Measurements from ENCODE around the gene ADAMTS6.

Gene ADAMTS6

GRCh38 chr5:65366655-65367054 is 115.1 kb downstream of the ADAMTS6 start:
- ATAC-seq (ENCODE audit: low read depth) = no peak
- no peaks in the 10 kb centered on the region for H3K4me1 Mint-ChIP-seq
- H3K27me3 Mint-ChIP-seq = no peaks in the 10 kb centered on the region
- no peaks in the 10 kb centered on the region for H3K36me3 Mint-ChIP-seq
- H3K9me3 Mint-ChIP-seq = no peaks in the 10 kb centered on the region
- no peak overlapping the region for H3K4me3 Mint-ChIP-seq
- no peak overlapping the region for H3K27ac Mint-ChIP-seq
- DNase-seq (ENCODE audit: low spot score in 2 of 2) = no peak

DNA sequence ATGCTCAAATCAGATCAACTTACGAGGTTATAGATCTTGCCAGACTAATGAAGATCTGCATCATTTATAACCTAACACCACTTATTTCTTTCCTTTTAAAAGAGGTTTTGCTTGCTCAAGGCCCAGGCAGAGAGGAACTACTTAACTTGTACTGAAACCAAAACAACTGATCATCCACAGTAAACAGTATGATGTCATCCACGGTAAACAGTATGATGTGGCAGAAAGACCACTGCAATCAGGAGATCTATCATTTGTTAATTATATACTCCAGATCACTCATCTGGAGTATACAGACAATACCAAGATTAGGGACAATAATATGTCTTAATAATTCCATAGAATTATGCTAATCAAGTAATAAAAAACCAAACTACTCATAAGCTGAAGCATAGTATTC is 116.8 kb downstream of the ADAMTS6 start:
- no peaks in the 10 kb centered on the region for H3K4me1 Mint-ChIP-seq
- H3K36me3 Mint-ChIP-seq = no peaks in the 10 kb centered on the region
- H3K27me3 Mint-ChIP-seq = no peaks in the 10 kb centered on the region
- DNase-seq (ENCODE audit: low spot score in 2 of 2) (no peak), ATAC-seq (ENCODE audit: low read depth) (no peak)
- H3K4me3 Mint-ChIP-seq = no peak overlapping the region
- no peaks in the 10 kb centered on the region for H3K9me3 Mint-ChIP-seq
- no peak overlapping the region for H3K27ac Mint-ChIP-seq

GRCh38 chr5:65363499-65363898 is 118.2 kb downstream of the ADAMTS6 start:
- H3K4me3 Mint-ChIP-seq = no peak overlapping the region

GRCh38 chr5:65359981-65360380 is 121.7 kb downstream of the ADAMTS6 start:
- ATAC-seq (ENCODE audit: low read depth) (no peak), DNase-seq (ENCODE audit: low spot score in 2 of 2) (no peak)
- Mint-ChIP-seq H3K4me3 (no peak overlapping the region), H3K36me3 (no peaks in the 10 kb centered on the region), H3K4me1 (no peaks in the 10 kb centered on the region), H3K27me3 (no peaks in the 10 kb centered on the region), H3K27ac (no peak overlapping the region), H3K9me3 (no peaks in the 10 kb centered on the region)

More at GRCh38 chr5:65363499-65363898, 118.2 kb downstream of the ADAMTS6 start:
- DNase-seq (ENCODE audit: low spot score in 2 of 2) = no peak
- Mint-ChIP-seq H3K36me3 (no peaks in the 10 kb centered on the region), H3K9me3 (no peaks in the 10 kb centered on the region), H3K27me3 (no peaks in the 10 kb centered on the region), H3K4me1 (no peaks in the 10 kb centered on the region), H3K27ac (no peak overlapping the region)
- no peak for ATAC-seq (ENCODE audit: low read depth)

DNA sequence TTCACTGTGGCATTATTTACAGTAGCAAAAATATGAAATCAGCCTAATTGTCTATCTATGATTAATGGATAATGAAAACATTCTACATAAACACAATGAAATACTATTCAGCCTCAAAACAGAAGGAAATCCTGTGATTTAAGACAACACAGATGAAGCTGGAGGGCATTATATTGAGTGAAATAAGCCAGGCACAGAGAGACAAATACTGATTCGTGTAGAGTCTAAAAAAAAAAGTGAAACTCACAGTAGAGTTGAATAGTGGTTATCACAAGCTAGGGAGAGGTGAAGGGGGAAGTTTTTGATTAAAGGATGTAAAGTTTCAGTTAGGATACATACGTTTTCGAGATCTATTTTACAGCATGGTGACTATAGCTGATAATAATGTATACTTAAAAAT is 122.2 kb downstream of the ADAMTS6 start:
- no peaks in the 10 kb centered on the region for H3K9me3 Mint-ChIP-seq
- H3K36me3 Mint-ChIP-seq = no peaks in the 10 kb centered on the region
- ATAC-seq (ENCODE audit: low read depth) = no peak
- no peaks in the 10 kb centered on the region for H3K4me1 Mint-ChIP-seq
- no peaks in the 10 kb centered on the region for H3K27me3 Mint-ChIP-seq
- H3K27ac Mint-ChIP-seq = no peak overlapping the region
- no peak for DNase-seq (ENCODE audit: low spot score in 2 of 2)
- no peak overlapping the region for H3K4me3 Mint-ChIP-seq

GRCh38 chr5:65356274-65356673 is 125.4 kb downstream of the ADAMTS6 start:
- Mint-ChIP-seq H3K4me3 (no peak overlapping the region), H3K27ac (no peak overlapping the region), H3K36me3 (no peaks in the 10 kb centered on the region), H3K9me3 (no peaks in the 10 kb centered on the region), H3K27me3 (no peaks in the 10 kb centered on the region), H3K4me1 (no peaks in the 10 kb centered on the region)
- DNase-seq (ENCODE audit: low spot score in 2 of 2) (no peak), ATAC-seq (ENCODE audit: low read depth) (no peak)

GRCh38 chr5:65355301-65355700 is 126.4 kb downstream of the ADAMTS6 start:
- Mint-ChIP-seq H3K4me3 (no peak overlapping the region), H3K36me3 (no peaks in the 10 kb centered on the region), H3K27ac (no peak overlapping the region), H3K27me3 (no peaks in the 10 kb centered on the region), H3K4me1 (no peaks in the 10 kb centered on the region), H3K9me3 (no peaks in the 10 kb centered on the region)
- no peak for ATAC-seq (ENCODE audit: low read depth)
- DNase-seq (ENCODE audit: low spot score in 2 of 2) = no peak

DNA sequence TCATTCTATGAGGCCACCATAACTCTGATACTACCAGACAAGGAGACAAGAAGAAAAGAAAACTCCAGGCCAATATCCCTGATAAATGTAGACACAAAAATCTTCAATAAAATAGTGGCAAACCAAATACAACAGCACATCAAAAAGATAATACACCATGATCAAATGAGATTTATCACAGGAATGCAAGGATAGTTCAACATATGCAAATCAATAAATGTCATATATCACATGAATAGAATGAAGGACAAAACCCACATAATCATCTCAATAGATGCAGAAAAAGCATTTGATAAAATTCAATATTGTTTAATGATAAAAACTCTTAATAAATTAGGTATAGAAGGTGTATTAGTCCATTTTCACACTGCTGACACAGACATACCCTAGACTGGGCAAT is 139.9 kb downstream of the ADAMTS6 start:
- DNase-seq (ENCODE audit: low spot score in 2 of 2) (no peak), ATAC-seq (ENCODE audit: low read depth) (no peak)
- Mint-ChIP-seq H3K4me3 (no peak overlapping the region), H3K36me3 (peaks cover 13% of the 10 kb centered on the region), H3K27ac (no peak overlapping the region), H3K9me3 (peaks cover 19% of the 10 kb centered on the region), H3K27me3 (no peaks in the 10 kb centered on the region), H3K4me1 (no peaks in the 10 kb centered on the region)

DNA sequence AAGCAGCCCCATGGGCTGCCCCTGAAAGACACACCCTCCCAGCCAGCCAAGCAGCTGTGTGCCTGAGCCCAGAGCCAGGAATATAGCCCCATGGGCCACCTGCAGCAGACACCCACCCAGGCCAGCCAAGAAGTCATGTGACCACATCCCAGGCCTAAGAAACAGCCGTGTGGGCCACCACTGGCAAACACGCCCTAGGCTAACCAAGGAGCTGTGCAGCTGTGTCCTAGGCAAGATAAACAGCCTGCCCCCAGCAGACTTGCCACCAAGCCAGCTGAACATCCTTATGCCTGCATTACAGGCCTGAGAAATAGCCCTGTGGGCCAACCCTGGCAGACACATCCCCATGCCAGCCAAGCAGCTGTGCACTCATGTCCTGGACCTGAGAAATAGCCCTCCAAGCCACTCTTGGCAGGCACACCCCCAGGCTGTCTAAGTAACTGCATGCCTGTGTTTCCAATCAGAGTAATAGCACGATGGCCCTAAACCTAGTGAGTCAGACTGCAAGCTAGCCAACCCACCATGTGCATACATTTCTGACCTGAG is 143.0 kb downstream of the ADAMTS6 start:
- no peaks in the 10 kb centered on the region for H3K4me1 Mint-ChIP-seq
- DNase-seq (ENCODE audit: low spot score in 2 of 2) (no peak), ATAC-seq (ENCODE audit: low read depth) (no peak)
- H3K4me3 Mint-ChIP-seq = no peak overlapping the region
- peaks cover 11% of the 10 kb centered on the region for H3K36me3 Mint-ChIP-seq
- H3K9me3 Mint-ChIP-seq = peaks cover 17% of the 10 kb centered on the region
- no peak overlapping the region for H3K27ac Mint-ChIP-seq
- no peaks in the 10 kb centered on the region for H3K27me3 Mint-ChIP-seq

GRCh38 chr5:65334077-65334476 is 147.6 kb downstream of the ADAMTS6 start:
- no peak for DNase-seq (ENCODE audit: low spot score in 2 of 2)
- Mint-ChIP-seq H3K27ac (no peak overlapping the region), H3K4me1 (no peaks in the 10 kb centered on the region), H3K27me3 (no peaks in the 10 kb centered on the region), H3K4me3 (no peak overlapping the region), H3K9me3 (no peaks in the 10 kb centered on the region), H3K36me3 (no peaks in the 10 kb centered on the region)
- no peak for ATAC-seq (ENCODE audit: low read depth)

GRCh38 chr5:65332591-65332990 is 149.1 kb downstream of the ADAMTS6 start:
- Mint-ChIP-seq H3K4me1 (no peaks in the 10 kb centered on the region), H3K36me3 (peaks cover 2% of the 10 kb centered on the region), H3K9me3 (no peaks in the 10 kb centered on the region), H3K27me3 (no peaks in the 10 kb centered on the region), H3K27ac (no peak overlapping the region), H3K4me3 (no peak overlapping the region)
- DNase-seq (ENCODE audit: low spot score in 2 of 2) (no peak), ATAC-seq (ENCODE audit: low read depth) (no peak)

GRCh38 chr5:65329266-65329665 is 152.5 kb downstream of the ADAMTS6 start:
- DNase-seq (ENCODE audit: low spot score in 2 of 2) (no peak), ATAC-seq (ENCODE audit: low read depth) (no peak)
- H3K36me3 Mint-ChIP-seq = peaks cover 2% of the 10 kb centered on the region
- H3K9me3 Mint-ChIP-seq = no peaks in the 10 kb centered on the region
- H3K4me1 Mint-ChIP-seq = no peaks in the 10 kb centered on the region
- H3K27ac Mint-ChIP-seq = no peak overlapping the region
- no peaks in the 10 kb centered on the region for H3K27me3 Mint-ChIP-seq
- H3K4me3 Mint-ChIP-seq = no peak overlapping the region

DNA sequence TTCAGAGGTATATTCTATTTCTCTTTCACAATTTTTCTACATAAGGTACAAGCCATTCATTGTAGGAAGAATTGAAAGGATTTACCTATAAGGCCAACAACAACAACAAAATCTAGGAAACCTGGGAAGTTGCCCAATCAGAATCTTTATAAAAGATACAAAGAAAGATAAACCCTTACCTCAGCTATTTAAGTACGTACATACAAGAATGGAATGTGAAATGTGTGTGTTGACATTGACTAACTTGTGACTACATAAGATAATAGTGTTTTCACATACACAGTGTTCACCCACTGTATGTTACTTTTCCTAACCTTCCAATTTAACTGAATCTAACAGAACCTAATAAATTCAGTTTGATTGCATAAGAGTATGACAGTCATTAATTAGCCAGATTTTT is 154.1 kb downstream of the ADAMTS6 start:
- DNase-seq (ENCODE audit: low spot score in 2 of 2) (no peak), ATAC-seq (ENCODE audit: low read depth) (no peak)
- no peaks in the 10 kb centered on the region for H3K4me1 Mint-ChIP-seq
- no peak overlapping the region for H3K4me3 Mint-ChIP-seq
- H3K9me3 Mint-ChIP-seq = no peaks in the 10 kb centered on the region
- no peak overlapping the region for H3K27ac Mint-ChIP-seq
- H3K36me3 Mint-ChIP-seq = peaks cover 2% of the 10 kb centered on the region
- H3K27me3 Mint-ChIP-seq = no peaks in the 10 kb centered on the region

DNA sequence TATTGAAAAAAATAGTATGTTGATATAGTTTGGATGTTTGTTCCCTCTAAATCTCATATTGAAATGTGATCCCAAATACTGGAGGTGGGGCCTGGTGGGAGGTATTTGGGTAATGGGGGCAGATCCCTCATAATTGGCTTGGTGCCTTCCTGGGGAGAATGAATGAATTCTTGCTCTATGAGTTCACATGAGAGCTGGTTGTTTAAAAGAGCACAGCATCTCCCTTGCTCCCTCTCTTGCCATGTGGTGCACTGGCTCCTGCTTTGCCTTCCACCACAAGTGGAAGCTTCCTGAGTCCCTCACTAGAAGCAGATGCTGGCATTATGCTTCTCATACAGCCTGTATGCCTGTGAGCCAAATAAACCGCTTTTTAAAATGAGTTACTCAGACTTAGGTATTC is 154.8 kb downstream of the ADAMTS6 start:
- ATAC-seq (ENCODE audit: low read depth) (no peak), DNase-seq (ENCODE audit: low spot score in 2 of 2) (no peak)
- H3K27ac Mint-ChIP-seq = no peak overlapping the region
- no peaks in the 10 kb centered on the region for H3K4me1 Mint-ChIP-seq
- H3K27me3 Mint-ChIP-seq = no peaks in the 10 kb centered on the region
- H3K36me3 Mint-ChIP-seq = peaks cover 2% of the 10 kb centered on the region
- no peaks in the 10 kb centered on the region for H3K9me3 Mint-ChIP-seq
- H3K4me3 Mint-ChIP-seq = no peak overlapping the region

GRCh38 chr5:65324226-65324625 is 157.5 kb downstream of the ADAMTS6 start:
- H3K4me3 Mint-ChIP-seq = no peak overlapping the region
- H3K27me3 Mint-ChIP-seq = no peaks in the 10 kb centered on the region
- ATAC-seq (ENCODE audit: low read depth) (no peak), DNase-seq (ENCODE audit: low spot score in 2 of 2) (no peak)
- H3K36me3 Mint-ChIP-seq = peaks cover 2% of the 10 kb centered on the region
- no peaks in the 10 kb centered on the region for H3K4me1 Mint-ChIP-seq
- H3K27ac Mint-ChIP-seq = no peak overlapping the region
- H3K9me3 Mint-ChIP-seq = no peaks in the 10 kb centered on the region

Measured in memory B cell (primary cell).